Measurements from ENCODE around the gene PCDH7. TPM values are rescaled to one million over a fixed set of nuclear protein-coding genes. Genes with fewer than 3 reads are reported as not detected.

Gene PCDH7
- total RNA-seq, 4 donors from 2014 or later = 225 to 364 (median 314) TPM

- TF ChIP-seq CTCF (IDR thresholded peaks at IDR 0.05) (peak; percentile 23 to 59 (median 39)), EP300 (IDR thresholded peaks at IDR 0.05) (no peak), POLR2AphosphoS5 (IDR thresholded peaks at IDR 0.05) (no peak), POLR2A (IDR thresholded peaks at IDR 0.05) (no peak)
- no peaks in the 10 kb centered on the region for H3K9me3 ChIP-seq
- H3K36me3 ChIP-seq = no peaks in the 10 kb centered on the region
- H3K27ac ChIP-seq = no peak overlapping the region
- ATAC-seq = no peak
- peak overlapping the region; percentile 84 to 88 for H3K4me3 ChIP-seq
- H3K4me1 ChIP-seq = peaks cover 0 to 40% (median 0%) of the 10 kb centered on the region in 3 donors
- 0 to 1% methylated on average over 6 of the region's 6 CpGs for WGBS, 2 donors (ENCODE audit: low coverage in 1 of 2)
- H3K27me3 ChIP-seq = peaks cover 3% of the 10 kb centered on the region
Measured at GRCh38 chr4:30716158-30716557, 4.0 kb upstream of the PCDH7 start.

DNA sequence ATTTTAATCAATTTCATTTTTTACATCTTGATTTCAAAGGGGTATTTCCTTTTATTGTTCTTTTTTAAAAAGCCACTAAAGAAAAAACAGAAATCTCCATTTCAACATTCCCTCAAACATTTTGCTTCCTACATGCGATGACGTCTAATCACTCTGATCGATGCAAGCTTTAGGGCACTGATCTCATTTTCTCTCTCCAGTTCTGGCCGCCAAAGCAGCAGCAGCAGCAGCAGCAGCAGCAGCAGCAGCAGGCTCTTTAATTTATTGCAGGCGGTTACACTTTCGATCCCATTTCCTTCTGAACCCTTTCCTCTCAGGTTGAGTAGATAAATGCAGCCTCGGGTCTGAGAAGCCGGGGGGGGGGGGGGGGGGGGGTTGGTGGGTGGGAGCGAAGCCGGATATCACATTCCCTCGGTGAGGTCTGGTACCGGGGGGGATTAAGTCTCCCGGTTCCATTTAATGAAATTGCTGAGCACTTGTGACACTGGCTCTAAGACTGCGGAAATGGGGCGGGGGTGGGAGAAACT, 3.4 kb upstream of the PCDH7 start:
- no peak for TF ChIP-seq EP300 (IDR thresholded peaks at IDR 0.05)
- TF ChIP-seq CTCF (IDR thresholded peaks at IDR 0.05) = no peak
- no peak for TF ChIP-seq POLR2A (IDR thresholded peaks at IDR 0.05)
- no peak for TF ChIP-seq POLR2AphosphoS5 (IDR thresholded peaks at IDR 0.05)
- peak overlapping the region; percentile 84 to 88 for H3K4me3 ChIP-seq
- peaks cover 0 to 45% (median 0%) of the 10 kb centered on the region in 3 donors for H3K4me1 ChIP-seq
- H3K9me3 ChIP-seq = no peaks in the 10 kb centered on the region
- peaks cover 2% of the 10 kb centered on the region for H3K27me3 ChIP-seq
- H3K27ac ChIP-seq = peak overlapping the region in 3 of 4 donors; percentile 81 to 87 (median 86)
- no peaks in the 10 kb centered on the region for H3K36me3 ChIP-seq
- 0 to 1% methylated on average over 7 to 11 of the region's 15 CpGs for WGBS, 2 donors (ENCODE audit: low coverage in 1 of 2)
- ATAC-seq = no peak

DNA sequence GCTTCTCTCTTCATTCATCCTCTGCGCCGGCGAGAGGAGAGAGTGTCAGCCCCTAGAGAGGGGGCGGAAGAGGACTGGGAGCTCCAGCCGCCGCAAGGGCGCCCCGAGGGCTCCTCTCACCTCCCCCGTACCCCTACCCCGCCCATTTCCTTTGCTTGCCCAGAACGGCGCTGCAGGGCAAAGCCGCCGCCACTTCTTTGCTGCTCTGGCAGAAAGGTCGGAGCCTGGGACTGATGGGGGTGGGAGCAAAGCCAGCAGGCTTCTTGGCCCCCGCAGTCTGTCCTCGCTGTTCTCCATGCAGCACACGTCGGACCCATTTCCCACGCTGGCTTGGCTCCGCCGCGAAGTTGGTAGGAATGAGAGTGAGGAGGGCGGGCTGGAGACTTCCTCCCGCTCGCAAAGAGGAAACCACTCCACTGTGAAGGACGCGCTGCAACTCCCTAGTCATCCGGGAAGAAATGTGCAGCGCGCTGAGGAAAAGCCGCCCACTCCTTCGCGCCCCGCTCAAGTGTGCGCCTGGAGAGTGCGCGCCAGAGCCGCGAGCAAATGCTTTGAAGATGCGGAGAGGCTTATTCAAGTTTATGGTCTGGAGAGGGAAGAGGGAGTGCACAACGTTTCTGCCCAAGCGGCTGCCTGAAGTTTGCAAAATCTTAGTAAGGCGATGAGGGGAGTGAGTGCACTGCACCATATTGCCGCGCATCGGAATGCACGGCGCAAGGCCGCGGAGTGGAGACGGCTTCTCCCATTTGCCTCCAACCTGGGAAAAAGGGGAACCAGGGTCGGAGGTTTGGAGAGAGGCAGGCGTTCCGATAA, 2.8 kb upstream of the PCDH7 start:
- no peak for ATAC-seq
- peak; percentile 57 for TF ChIP-seq POLR2AphosphoS5 (IDR thresholded peaks at IDR 0.05)
- TF ChIP-seq POLR2A (IDR thresholded peaks at IDR 0.05) = no peak
- TF ChIP-seq CTCF (IDR thresholded peaks at IDR 0.05) = peak in 2 of 4 experiments; percentile 7 to 22
- TF ChIP-seq EP300 (IDR thresholded peaks at IDR 0.05) = no peak
- H3K9me3 ChIP-seq = no peaks in the 10 kb centered on the region
- peaks cover 9% of the 10 kb centered on the region for H3K27me3 ChIP-seq
- H3K4me3 ChIP-seq = peak overlapping the region; percentile 84 to 88
- H3K27ac ChIP-seq = peak overlapping the region in 3 of 4 donors; percentile 81 to 87 (median 86)
- WGBS, 2 donors (ENCODE audit: low coverage in 1 of 2) = 0% methylated on average over 10 of the region's 55 CpGs; no CpG with 5 or more reads in 1 of the 2 donors
- peaks cover 0 to 50% (median 0%) of the 10 kb centered on the region in 3 donors for H3K4me1 ChIP-seq
- no peaks in the 10 kb centered on the region for H3K36me3 ChIP-seq

DNA sequence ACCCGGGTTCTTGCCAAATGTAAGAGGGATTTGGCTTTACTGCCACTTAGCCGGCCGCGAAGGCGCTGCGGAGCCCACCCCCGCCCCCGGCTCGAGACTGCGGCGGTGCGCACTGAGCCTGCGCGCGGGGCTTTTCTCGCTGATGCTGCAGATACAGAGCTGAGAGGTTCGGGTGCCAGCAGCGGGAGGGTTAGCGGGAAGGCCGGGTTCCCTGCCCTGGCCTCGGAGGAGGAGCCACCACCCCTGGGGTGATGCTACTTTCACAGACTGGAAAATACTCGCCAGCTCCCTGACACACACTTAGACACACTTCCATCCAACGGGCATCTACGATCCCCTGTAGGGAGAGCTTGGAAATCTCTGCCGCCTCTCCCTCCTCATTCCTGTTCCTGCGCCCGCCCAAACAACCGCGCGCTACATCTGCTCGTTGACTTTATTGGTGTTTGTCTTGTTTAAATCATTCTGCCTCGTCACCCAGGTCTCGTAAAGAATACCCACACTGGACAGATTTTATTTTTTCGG, 2.1 kb upstream of the PCDH7 start:
- ATAC-seq = peak; percentile 19
- TF ChIP-seq EP300 (IDR thresholded peaks at IDR 0.05) (no peak), POLR2AphosphoS5 (IDR thresholded peaks at IDR 0.05) (peak; percentile 55)
- H3K27ac ChIP-seq = peak overlapping the region; percentile 52 to 87 (median 84)
- 0 to 1% methylated on average over 9 to 14 of the region's 34 CpGs for WGBS, 2 donors (ENCODE audit: low coverage in 1 of 2)
- H3K27me3 ChIP-seq = peaks cover 16% of the 10 kb centered on the region
- H3K4me3 ChIP-seq = peak overlapping the region; percentile 84 to 88
- peaks cover 0 to 52% (median 0%) of the 10 kb centered on the region in 3 donors for H3K4me1 ChIP-seq
- no peaks in the 10 kb centered on the region for H3K36me3 ChIP-seq
- no peaks in the 10 kb centered on the region for H3K9me3 ChIP-seq

GRCh38 chr4:30718641-30719453, 1.3 kb upstream of the PCDH7 start:
- Histone ChIP-seq H3K27me3 (peaks cover 16% of the 10 kb centered on the region), H3K36me3 (no peaks in the 10 kb centered on the region), H3K27ac (peak overlapping the region; percentile 52 to 87 (median 84)), H3K9me3 (no peaks in the 10 kb centered on the region), H3K4me3 (peak overlapping the region; percentile 84 to 88), H3K4me1 (peaks cover 0 to 52% (median 0%) of the 10 kb centered on the region in 3 donors)
- no peak for TF ChIP-seq POLR2A (IDR thresholded peaks at IDR 0.05)
- peak in 3 of 4 experiments; percentile 16 to 61 (median 41) for TF ChIP-seq CTCF (IDR thresholded peaks at IDR 0.05)
- WGBS, 2 donors (ENCODE audit: low coverage in 1 of 2) = 0 to 1% methylated on average over 17 to 24 of the region's 33 CpGs
- ATAC-seq = no peak

All from gastroesophageal sphincter (tissue), 4 donors.